Measurements from ENCODE around the gene SESN3. TPM values are rescaled to one million over a fixed set of nuclear protein-coding genes. Genes with fewer than 3 reads are reported as not detected.

Gene SESN3
- total RNA-seq, 4 donors from 2014 or later: 12.4 to 37.3 (median 25.5) TPM

DNA sequence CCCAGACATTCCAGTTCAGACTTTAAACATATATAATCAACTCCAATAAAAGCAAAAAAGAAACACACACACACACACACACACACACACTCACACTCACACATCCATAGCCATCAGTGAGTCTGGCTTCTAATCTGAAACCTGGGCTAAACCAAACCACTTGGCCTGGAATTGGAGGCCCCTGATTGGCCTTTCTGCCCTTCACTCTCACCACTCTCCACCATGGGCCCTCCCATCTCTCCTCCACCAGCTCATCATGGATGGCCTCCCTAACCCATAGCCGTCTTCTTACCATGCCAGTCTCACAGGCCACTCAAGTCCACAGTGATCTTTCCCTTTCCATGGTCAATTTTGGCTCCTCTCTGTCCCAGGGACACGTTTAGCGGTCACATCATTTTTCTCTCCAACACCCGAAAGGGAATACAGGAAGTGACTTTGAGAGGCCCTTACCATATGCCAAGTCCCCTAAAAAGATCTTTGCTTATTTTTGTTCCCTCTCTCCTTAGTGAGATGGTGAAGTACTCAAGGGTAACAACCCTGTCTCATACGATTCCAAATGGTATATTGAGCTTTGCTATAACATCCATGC is 74.8 kb downstream of the SESN3 start:
- WGBS, 2 donors: 78 to 90% methylated on average over 5 of the region's 5 CpGs
- no peak overlapping the region for H3K4me3 ChIP-seq (ENCODE audit: low read depth, poor library complexity, severe bottlenecking)
- intact Hi-C loops (cut with DNase I; ENCODE audit: low total_unique reads): no loop called here
- TF ChIP-seq, protein P1, sequence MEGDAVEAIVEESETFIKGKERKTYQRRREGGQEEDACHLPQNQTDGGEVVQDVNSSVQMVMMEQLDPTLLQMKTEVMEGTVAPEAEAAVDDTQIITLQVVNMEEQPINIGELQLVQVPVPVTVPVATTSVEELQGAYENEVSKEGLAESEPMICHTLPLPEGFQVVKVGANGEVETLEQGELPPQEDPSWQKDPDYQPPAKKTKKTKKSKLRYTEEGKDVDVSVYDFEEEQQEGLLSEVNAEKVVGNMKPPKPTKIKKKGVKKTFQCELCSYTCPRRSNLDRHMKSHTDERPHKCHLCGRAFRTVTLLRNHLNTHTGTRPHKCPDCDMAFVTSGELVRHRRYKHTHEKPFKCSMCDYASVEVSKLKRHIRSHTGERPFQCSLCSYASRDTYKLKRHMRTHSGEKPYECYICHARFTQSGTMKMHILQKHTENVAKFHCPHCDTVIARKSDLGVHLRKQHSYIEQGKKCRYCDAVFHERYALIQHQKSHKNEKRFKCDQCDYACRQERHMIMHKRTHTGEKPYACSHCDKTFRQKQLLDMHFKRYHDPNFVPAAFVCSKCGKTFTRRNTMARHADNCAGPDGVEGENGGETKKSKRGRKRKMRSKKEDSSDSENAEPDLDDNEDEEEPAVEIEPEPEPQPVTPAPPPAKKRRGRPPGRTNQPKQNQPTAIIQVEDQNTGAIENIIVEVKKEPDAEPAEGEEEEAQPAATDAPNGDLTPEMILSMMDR (IDR thresholded peaks at IDR 0.05): no peak
- TF ChIP-seq POLR2A (IDR thresholded peaks at IDR 0.05): no peak
- DNase-seq (ENCODE audit: low spot score in 2 of 2): no peak

DNA sequence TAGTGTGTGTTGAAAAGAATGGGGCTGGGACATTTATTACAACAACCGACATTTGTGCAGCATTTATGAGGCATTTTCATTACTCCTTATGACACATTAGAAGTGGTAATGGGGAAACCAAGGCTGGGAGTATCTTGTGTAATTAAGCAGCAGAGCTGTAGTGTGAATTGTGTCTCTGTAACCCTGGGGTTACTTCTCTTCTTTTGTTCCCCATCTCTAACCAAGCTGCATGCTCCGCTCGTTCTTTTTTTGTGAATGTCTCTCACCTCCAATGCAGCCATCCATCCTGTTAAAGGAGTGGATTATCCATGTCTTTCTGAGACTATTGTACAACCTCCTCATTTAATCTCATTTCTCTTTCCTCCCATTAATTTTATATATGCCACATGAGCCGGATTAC is 75.6 kb downstream of the SESN3 start:
- WGBS, 2 donors: 87 to 93% methylated on average over 4 of the region's 4 CpGs
- H3K4me3 ChIP-seq (ENCODE audit: low read depth, poor library complexity, severe bottlenecking): no peak overlapping the region
- no peak for DNase-seq (ENCODE audit: low spot score in 2 of 2)
- intact Hi-C loops (cut with DNase I; ENCODE audit: low total_unique reads): no loop called here
- TF ChIP-seq, protein P1 (IDR thresholded peaks at IDR 0.05): no peak
- no peak for TF ChIP-seq POLR2A (IDR thresholded peaks at IDR 0.05)

DNA sequence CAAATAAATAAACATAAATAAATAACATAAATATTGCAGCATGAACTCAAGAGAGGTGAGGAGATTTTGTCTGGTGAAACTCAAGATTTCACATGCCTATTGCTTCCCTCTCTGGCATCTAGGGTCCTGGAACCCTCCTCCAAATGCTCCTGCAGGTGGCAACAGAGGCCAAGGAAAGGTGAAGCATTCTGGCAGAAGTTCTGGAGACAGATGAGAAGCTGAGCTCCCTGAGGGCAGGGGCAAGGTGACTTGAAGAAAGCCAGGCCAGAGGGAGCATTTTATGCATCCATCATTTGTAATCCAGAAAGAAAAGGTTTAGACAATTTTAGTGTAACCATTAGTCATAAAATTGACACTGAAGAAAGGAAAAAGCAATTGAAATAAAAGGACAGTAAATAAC is 76.5 kb downstream of the SESN3 start:
- TF ChIP-seq, protein P1 (IDR thresholded peaks at IDR 0.05): no peak
- TF ChIP-seq POLR2A (IDR thresholded peaks at IDR 0.05): no peak
- intact Hi-C loops (cut with DNase I; ENCODE audit: low total_unique reads): loop anchor here (5.0 kb wide), 2 partner anchors 77 to 548 kb away; no protein-coding TSS in a partner anchor
- no peak for DNase-seq (ENCODE audit: low spot score in 2 of 2)
- H3K4me3 ChIP-seq (ENCODE audit: low read depth, poor library complexity, severe bottlenecking): no peak overlapping the region

DNA sequence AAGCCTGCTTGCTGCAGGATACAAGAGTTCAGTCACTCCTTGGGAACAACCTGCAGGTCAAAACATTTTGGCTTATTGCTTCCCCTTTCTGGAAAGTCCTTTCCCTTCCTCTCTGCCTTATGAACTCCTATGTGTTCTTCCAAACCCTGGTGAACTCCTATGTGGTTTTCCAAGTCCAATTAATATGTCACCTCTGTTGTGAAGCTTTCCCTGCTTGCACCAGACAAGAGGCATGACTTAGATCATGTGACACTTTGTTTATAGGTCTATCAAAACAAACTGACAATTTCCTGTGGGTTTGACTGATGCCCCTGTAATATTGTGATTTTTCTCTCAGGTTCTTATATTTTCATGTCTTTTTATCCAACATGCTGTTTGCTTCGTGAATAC is 77.2 kb downstream of the SESN3 start:
- intact Hi-C loops (cut with DNase I; ENCODE audit: low total_unique reads): loop anchor here (2.0 to 5.0 kb wide), 3 partner anchors 77 to 611 kb away; no protein-coding TSS in a partner anchor
- WGBS, 2 donors: 26 to 78% methylated on average over 1 of the region's 1 CpG
- no peak overlapping the region for H3K4me3 ChIP-seq (ENCODE audit: low read depth, poor library complexity, severe bottlenecking)
- TF ChIP-seq, protein P1 (IDR thresholded peaks at IDR 0.05): no peak
- no peak for TF ChIP-seq POLR2A (IDR thresholded peaks at IDR 0.05)
- DNase-seq (ENCODE audit: low spot score in 2 of 2): no peak

DNA sequence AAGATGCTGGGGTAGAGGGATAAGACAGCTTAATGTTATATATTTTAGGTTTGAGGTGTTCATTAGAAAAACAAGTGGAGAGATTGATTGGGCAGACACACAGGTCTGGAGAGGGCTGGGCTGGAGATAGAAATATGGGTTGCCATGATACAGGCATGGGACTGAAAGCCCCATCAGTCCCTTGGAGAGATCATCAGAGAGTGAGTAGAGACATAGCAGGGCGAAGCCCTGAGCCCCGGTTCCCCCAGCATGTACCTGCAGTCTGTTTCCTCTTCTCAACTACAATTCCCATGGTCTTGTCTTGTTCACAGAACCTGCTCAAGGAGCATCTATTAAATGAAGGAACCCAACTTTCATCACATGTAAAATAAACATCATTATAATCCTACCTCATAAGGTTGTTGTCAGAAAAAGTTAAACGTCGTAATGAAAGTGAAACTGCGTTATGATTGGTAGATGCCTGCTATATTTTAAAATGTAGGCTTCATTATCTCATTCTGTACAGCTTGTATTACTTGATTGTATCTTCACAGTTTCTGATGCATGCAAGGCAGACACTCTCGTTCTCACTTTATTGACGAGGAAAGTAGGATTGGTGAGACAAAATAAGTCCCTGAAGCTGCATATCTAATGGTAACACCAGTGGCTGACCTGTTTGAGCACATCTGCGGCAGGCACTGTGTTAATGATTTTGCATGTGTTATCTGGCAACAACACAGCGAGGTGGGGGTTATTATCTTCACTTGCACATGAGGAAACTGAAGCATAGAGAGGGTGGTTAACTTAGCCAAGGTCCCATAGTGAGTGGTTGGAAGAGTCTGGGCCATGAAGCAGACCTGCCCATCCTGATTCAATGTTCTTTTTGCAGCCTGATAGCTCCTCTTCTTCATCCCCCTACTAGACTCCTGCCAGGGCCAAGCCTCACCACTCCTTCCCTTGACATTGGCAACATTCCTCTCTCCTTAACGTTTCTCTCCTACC is 77.8 kb downstream of the SESN3 start:
- no peak for DNase-seq (ENCODE audit: low spot score in 2 of 2)
- intact Hi-C loops (cut with DNase I; ENCODE audit: low total_unique reads): loop anchor here (2.0 to 5.0 kb wide), 3 partner anchors 76 to 612 kb away; no protein-coding TSS in a partner anchor
- H3K4me3 ChIP-seq (ENCODE audit: low read depth, poor library complexity, severe bottlenecking): no peak overlapping the region
- WGBS, 2 donors: 27 to 45% methylated on average over 10 of the region's 10 CpGs
- TF ChIP-seq, protein P1 (IDR thresholded peaks at IDR 0.05): no peak
- TF ChIP-seq POLR2A (IDR thresholded peaks at IDR 0.05): no peak
